Activated naive CD4-positive, alpha-beta T cell treated with anti-CD3 and anti-CD28 coated beads, Interleukin-2, amount 10 ng/mL, durations not matched to agents 7 days and 5 days (primary cell): ENCODE results near the gene TATDN3.

Experiments used
- CTCF ChIA-PET: fragments of 350-600 bp; sonication (Branson Sonifier 250); formaldehyde crosslinking; loops from one replicate; lab custom pipeline; 2021; ENCODE audit warnings: antibody characterized with exemption; lab: Charles Lee
- DNase-seq: peaks from one replicate; pipeline ENCODE4 v3.0.0-alpha.2; 2020
- H3K27ac Mint-ChIP-seq: one replicate; pipeline ENCODE4 v1.8.0; 2021; ENCODE audit warnings: mild to moderate bottlenecking, moderate library complexity, mixed read lengths
- H3K27me3 Mint-ChIP-seq: one replicate; pipeline ENCODE4 v1.8.0; 2021; ENCODE audit warnings: mild to moderate bottlenecking, mixed read lengths
- H3K36me3 Mint-ChIP-seq: one replicate; pipeline ENCODE4 v1.8.0; 2021; ENCODE audit warnings: mixed read lengths
- H3K4me1 Mint-ChIP-seq: one replicate; pipeline ENCODE4 v1.8.0; 2021; ENCODE audit warnings: mixed read lengths
- H3K4me3 Mint-ChIP-seq: one replicate; pipeline ENCODE4 v1.8.0; 2021; ENCODE audit warnings: mild to moderate bottlenecking, moderate library complexity, mixed read lengths
- H3K9me3 Mint-ChIP-seq: one replicate; pipeline ENCODE4 v1.8.0; 2021; ENCODE audit warnings: mixed read lengths

Gene TATDN3

DNA sequence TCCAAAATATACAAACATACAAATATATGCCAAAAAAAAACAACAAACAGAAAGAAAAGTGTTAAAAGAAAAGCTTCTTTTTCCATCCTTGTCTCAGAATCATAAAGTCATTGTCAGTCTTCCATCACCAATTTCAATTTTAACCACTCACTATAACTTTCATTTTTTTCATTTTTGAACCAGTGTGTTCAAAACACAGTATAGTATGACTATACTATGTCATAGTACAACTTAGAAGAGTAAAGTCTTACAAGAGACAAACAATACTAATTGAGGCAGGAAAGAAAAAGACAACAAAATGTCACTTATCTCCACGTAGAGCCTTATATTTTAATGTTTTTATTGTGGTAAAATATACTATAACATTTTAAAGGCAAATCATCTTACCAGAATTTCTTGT lies 7.7 kb upstream of the TATDN3 start:
- Mint-ChIP-seq H3K4me1 (peaks cover 6% of the 10 kb centered on the region), H3K27me3 (no peaks in the 10 kb centered on the region), H3K4me3 (no peak overlapping the region), H3K36me3 (peaks cover 27% of the 10 kb centered on the region), H3K27ac (no peak overlapping the region), H3K9me3 (no peaks in the 10 kb centered on the region)
- no peak for DNase-seq
- CTCF ChIA-PET = interaction anchor here (0.6 to 7.8 kb wide), 5 partner anchors 34 to 328 kb away, joined by 3 to 92 read pairs (median 5); partner anchors contain the start of gene BATF3

GRCh38 chr1:212785871-212786270 lies 5.8 kb upstream of the TATDN3 start:
- DNase-seq = no peak
- Mint-ChIP-seq H3K36me3 (peaks cover 27% of the 10 kb centered on the region), H3K4me3 (no peak overlapping the region), H3K9me3 (no peaks in the 10 kb centered on the region), H3K27ac (no peak overlapping the region), H3K27me3 (no peaks in the 10 kb centered on the region), H3K4me1 (peaks cover 16% of the 10 kb centered on the region)
- CTCF ChIA-PET = interaction anchor here (0.7 to 7.8 kb wide), 9 partner anchors 9 to 1105 kb away, joined by 3 to 92 read pairs (median 4); no protein-coding TSS in a partner anchor

GRCh38 chr1:212791261-212791675 lies 426 bp upstream of the TATDN3 start:
- CTCF ChIA-PET = interaction anchor here (0.9 to 1.5 kb wide), 8 partner anchors 9 to 314 kb away, joined by 3 to 4 read pairs (median 4); partner anchors contain the start of gene BATF3
- peaks cover 28% of the 10 kb centered on the region for H3K36me3 Mint-ChIP-seq
- H3K27ac Mint-ChIP-seq = peak overlapping the region; percentile 97
- H3K27me3 Mint-ChIP-seq = peaks cover 4% of the 10 kb centered on the region
- peak overlapping the region; percentile 99 for H3K4me3 Mint-ChIP-seq
- DNase-seq = no peak
- peaks cover 50% of the 10 kb centered on the region for H3K4me1 Mint-ChIP-seq
- no peaks in the 10 kb centered on the region for H3K9me3 Mint-ChIP-seq

DNA sequence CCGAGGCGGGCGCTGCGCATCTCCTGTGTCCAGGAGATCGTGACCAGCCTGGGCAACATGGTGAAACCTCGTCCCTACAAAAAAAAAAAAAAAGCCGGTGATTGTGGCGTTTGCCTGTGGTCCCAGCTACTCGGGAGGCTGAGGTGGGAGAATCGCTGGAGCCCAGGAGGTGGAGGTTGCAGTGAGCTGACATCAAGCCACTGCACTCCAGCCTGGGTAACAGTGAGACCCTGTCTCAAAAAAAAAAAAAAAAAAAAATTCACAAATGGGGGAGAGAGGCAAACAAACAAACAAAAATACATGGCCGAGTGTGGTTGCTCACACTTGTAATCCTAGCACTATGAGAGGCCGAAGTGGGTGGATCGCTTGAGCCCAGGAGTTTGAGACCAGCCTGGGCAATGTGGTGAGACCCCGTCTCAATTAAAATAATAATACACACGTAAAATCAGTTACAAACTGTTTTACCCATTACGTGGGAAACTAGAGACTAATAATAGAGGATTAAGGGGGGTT lies 758 bp downstream of the TATDN3 start:
- CTCF ChIA-PET = no interaction called here
- Mint-ChIP-seq H3K27ac (peak overlapping the region; percentile 97), H3K9me3 (no peaks in the 10 kb centered on the region), H3K4me3 (peak overlapping the region; percentile 99), H3K36me3 (peaks cover 25% of the 10 kb centered on the region), H3K4me1 (peaks cover 50% of the 10 kb centered on the region), H3K27me3 (peaks cover 4% of the 10 kb centered on the region)
- no peak for DNase-seq

- Mint-ChIP-seq H3K27ac (peak overlapping the region; percentile 84), H3K27me3 (peaks cover 4% of the 10 kb centered on the region), H3K4me1 (peaks cover 43% of the 10 kb centered on the region), H3K36me3 (peaks cover 33% of the 10 kb centered on the region), H3K9me3 (no peaks in the 10 kb centered on the region), H3K4me3 (no peak overlapping the region)
- no peak for DNase-seq
- CTCF ChIA-PET = interaction anchor here (1.0 kb wide), 1 partner anchor 13 kb away, joined by 4 read pairs; no protein-coding TSS in a partner anchor
These were observed 2.9 kb downstream of the TATDN3 start for GRCh38 chr1:212794561-212795014.

GRCh38 chr1:212797681-212798080 lies 6.0 kb downstream of the TATDN3 start:
- Mint-ChIP-seq H3K36me3 (peaks cover 37% of the 10 kb centered on the region), H3K27ac (no peak overlapping the region), H3K4me1 (peaks cover 18% of the 10 kb centered on the region), H3K27me3 (no peaks in the 10 kb centered on the region), H3K9me3 (no peaks in the 10 kb centered on the region), H3K4me3 (no peak overlapping the region)
- no peak for DNase-seq
- CTCF ChIA-PET = no interaction called here

- CTCF ChIA-PET = interaction anchor here (1.0 kb wide), 1 partner anchor 141 kb away, joined by 3 read pairs; no protein-coding TSS in a partner anchor
- Mint-ChIP-seq H3K27me3 (no peaks in the 10 kb centered on the region), H3K4me1 (no peaks in the 10 kb centered on the region), H3K4me3 (no peak overlapping the region), H3K27ac (no peak overlapping the region), H3K36me3 (peaks cover 16% of the 10 kb centered on the region), H3K9me3 (no peaks in the 10 kb centered on the region)
- DNase-seq = no peak
These were observed 14.1 kb downstream of the TATDN3 start for GRCh38 chr1:212805767-212806166.

- no peak overlapping the region for H3K4me3 Mint-ChIP-seq
- DNase-seq = no peak
- peaks cover 2% of the 10 kb centered on the region for H3K4me1 Mint-ChIP-seq
- peaks cover 5% of the 10 kb centered on the region for H3K36me3 Mint-ChIP-seq
- CTCF ChIA-PET = interaction anchor here (0.7 to 1.9 kb wide), 16 partner anchors 10 to 338 kb away, joined by 3 to 10 read pairs (median 4); partner anchors contain the start of genes BATF3, FLVCR1, NSL1 and TATDN3
- H3K27ac Mint-ChIP-seq = no peak overlapping the region
- H3K27me3 Mint-ChIP-seq = no peaks in the 10 kb centered on the region
- H3K9me3 Mint-ChIP-seq = no peaks in the 10 kb centered on the region
These were observed 23.0 kb downstream of the TATDN3 start for GRCh38 chr1:212814537-212815334.

DNA sequence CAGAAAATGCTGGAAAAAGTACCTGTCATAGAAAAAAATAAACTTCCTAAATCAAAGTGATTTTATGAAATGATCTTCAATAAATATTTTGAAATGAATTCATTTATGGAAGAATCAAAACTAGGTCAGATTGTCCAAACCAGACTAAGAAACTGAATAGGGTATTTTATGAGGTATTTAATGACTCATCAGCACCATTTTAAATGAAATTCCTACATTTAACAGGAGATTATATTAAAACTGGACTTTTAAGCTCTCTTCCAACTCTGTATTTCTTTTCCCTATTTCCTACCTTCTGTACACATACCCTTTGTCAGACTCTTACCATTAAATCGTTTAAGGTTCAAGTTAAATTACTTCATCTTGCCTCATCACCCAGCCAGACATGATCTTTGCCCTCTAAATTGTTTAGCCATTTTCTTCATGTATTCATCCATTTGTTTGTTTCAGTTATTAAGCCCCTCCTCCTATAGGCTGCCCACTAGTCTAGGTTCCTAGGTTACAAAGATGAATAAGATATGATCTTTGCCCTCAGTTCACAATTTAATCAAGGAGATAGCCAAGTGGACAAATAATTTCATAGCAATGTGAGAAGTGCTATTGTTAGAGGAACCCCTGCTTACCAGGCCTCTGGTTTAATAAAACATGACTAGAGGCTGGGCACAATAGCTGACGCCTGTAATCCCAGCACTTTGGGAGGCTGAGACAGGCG lies 25.0 kb downstream of the TATDN3 start:
- Mint-ChIP-seq H3K9me3 (no peaks in the 10 kb centered on the region), H3K27ac (no peak overlapping the region), H3K27me3 (no peaks in the 10 kb centered on the region), H3K4me3 (no peak overlapping the region), H3K4me1 (peaks cover 2% of the 10 kb centered on the region), H3K36me3 (peaks cover 5% of the 10 kb centered on the region)
- DNase-seq = no peak
- CTCF ChIA-PET = interaction anchor here (1.2 kb wide), 1 partner anchor 187 kb away, joined by 3 read pairs; no protein-coding TSS in a partner anchor

DNA sequence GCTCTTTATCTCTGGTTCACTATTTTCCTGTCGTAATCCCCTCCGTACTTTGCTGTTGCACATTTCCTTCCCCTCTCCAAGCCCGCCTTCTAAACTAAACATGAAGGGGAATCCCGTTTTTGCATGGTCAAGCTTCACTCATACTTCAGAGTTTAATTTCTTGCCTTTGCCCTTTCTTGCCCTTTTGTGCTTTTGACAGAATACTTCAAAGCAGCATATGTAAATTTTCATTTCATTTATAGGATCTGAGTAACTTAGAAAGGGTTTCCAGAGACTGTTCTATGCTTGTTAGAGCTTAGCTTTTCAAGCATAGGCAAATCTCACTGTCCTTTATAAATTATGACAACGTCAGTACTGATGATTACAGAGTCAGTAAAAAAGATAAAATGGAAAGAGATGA lies 28.0 kb downstream of the TATDN3 start:
- no peaks in the 10 kb centered on the region for H3K27me3 Mint-ChIP-seq
- H3K36me3 Mint-ChIP-seq = peaks cover 6% of the 10 kb centered on the region
- H3K4me3 Mint-ChIP-seq = no peak overlapping the region
- CTCF ChIA-PET = interaction anchor here (1.1 kb wide), 1 partner anchor 250 kb away, joined by 3 read pairs; no protein-coding TSS in a partner anchor
- H3K4me1 Mint-ChIP-seq = peaks cover 2% of the 10 kb centered on the region
- no peak overlapping the region for H3K27ac Mint-ChIP-seq
- H3K9me3 Mint-ChIP-seq = peaks cover 9% of the 10 kb centered on the region
- DNase-seq = no peak

DNA sequence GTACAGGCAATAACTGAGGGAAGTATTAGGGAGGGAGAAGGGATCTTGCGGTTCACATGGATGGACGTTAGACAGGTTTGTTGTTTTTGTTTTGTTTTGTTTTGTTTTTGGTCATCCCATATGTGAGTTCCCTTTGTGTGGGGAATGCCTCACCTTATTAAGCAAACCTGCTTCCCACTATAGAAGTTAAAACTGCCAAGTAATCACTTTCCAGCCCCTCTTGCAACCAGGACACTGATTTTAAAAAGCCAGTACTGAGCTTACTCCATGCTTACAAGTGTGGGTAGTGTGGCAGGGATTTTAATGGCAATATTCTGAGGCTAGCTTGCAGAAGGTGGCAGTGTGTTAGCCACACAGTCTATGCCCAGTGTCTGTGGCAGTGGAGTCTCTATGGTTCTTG lies 29.3 kb downstream of the TATDN3 start:
- Mint-ChIP-seq H3K4me1 (peaks cover 2% of the 10 kb centered on the region), H3K9me3 (peaks cover 16% of the 10 kb centered on the region), H3K27me3 (peaks cover 5% of the 10 kb centered on the region), H3K36me3 (peaks cover 3% of the 10 kb centered on the region), H3K4me3 (no peak overlapping the region), H3K27ac (no peak overlapping the region)
- no peak for DNase-seq
- CTCF ChIA-PET = no interaction called here

DNA sequence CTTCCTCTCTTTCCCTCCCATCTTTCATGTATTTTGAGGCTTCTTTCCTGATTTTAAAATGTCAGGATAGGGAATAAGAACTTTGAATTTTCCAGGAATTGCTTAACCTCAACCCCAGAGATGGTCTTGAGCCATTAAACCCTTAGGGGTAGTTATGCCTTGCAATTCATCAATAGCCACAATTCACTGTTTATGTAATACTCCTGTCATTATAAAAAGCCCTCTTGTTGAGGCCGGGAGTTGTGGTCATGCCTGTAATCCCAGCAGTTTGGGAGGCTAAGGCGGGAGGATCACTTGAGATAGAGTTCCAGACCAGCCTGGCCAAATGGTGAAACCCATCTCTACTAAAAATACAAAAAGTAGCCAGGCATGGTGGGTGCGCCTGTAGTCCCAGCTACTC lies 31.3 kb downstream of the TATDN3 start:
- CTCF ChIA-PET = no interaction called here
- H3K9me3 Mint-ChIP-seq = peaks cover 25% of the 10 kb centered on the region
- H3K4me3 Mint-ChIP-seq = no peak overlapping the region
- H3K27me3 Mint-ChIP-seq = peaks cover 12% of the 10 kb centered on the region
- peaks cover 3% of the 10 kb centered on the region for H3K36me3 Mint-ChIP-seq
- H3K27ac Mint-ChIP-seq = no peak overlapping the region
- H3K4me1 Mint-ChIP-seq = peaks cover 2% of the 10 kb centered on the region
- no peak for DNase-seq

DNA sequence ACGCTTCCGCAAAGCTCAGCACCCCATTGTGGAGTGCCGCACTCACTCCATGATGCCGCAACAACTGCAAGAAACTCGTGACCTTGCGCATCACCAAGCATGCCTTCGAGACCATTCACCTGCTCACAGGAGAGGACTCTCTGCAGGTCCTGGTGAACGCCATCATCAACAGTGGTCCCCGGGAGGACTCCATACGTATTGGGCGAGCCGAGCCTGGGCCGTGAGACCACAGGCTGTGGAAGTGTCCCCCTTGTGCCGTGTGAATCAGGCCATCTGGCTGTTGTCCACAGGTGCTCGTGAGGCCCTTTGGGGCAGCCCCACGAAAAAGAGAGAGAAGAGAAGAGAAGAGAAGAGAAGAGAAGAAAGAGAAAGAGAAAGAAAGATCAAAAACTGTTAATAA lies 32.5 kb downstream of the TATDN3 start:
- H3K27me3 Mint-ChIP-seq = peaks cover 19% of the 10 kb centered on the region
- no peak overlapping the region for H3K4me3 Mint-ChIP-seq
- no peak overlapping the region for H3K27ac Mint-ChIP-seq
- peaks cover 2% of the 10 kb centered on the region for H3K4me1 Mint-ChIP-seq
- no peak for DNase-seq
- H3K36me3 Mint-ChIP-seq = peaks cover 3% of the 10 kb centered on the region
- CTCF ChIA-PET = no interaction called here
- peaks cover 25% of the 10 kb centered on the region for H3K9me3 Mint-ChIP-seq
